Stimulated activated naive CD4-positive, alpha-beta T cell treated with Interleukin-2 at 50 U/mL for 16 hours (primary cell): ENCODE data around the gene PDZD2.
"Not testable (repeated sequence)": the region's sequence is repeated elsewhere in the genome, so short reads cannot be mapped to it uniquely, and the experiment has no call there.

Experiments used
- DNase-seq: peaks from one replicate; lab custom pipeline; 2025; lab: John Stamatoyannopoulos, UW

PDZD2 gene

GRCh38 chr5:32076699-32077695 is 438.1 kb downstream of the PDZD2 start:
- no peak for DNase-seq

- DNase-seq: not testable (repeated sequence)
Observed at GRCh38 chr5:32078855-32079254, 439.9 kb downstream of the PDZD2 start.

GRCh38 chr5:32080565-32080964 is 441.6 kb downstream of the PDZD2 start:
- DNase-seq: not testable (repeated sequence)

- no peak for DNase-seq
Observed at GRCh38 chr5:32082701-32083100, 443.8 kb downstream of the PDZD2 start.

GRCh38 chr5:32083981-32084430 is 445.1 kb downstream of the PDZD2 start:
- DNase-seq: no peak

GRCh38 chr5:32087086-32088082 is 448.5 kb downstream of the PDZD2 start:
- DNase-seq: no peak

GRCh38 chr5:32088214-32088613 is 449.3 kb downstream of the PDZD2 start:
- no peak for DNase-seq

GRCh38 chr5:32089146-32090000 is 450.4 kb downstream of the PDZD2 start:
- no peak for DNase-seq

GRCh38 chr5:32090026-32090754 is 451.3 kb downstream of the PDZD2 start:
- DNase-seq: no peak

GRCh38 chr5:32090755-32091128 is 451.8 kb downstream of the PDZD2 start:
- DNase-seq: no peak

- DNase-seq: peak; percentile 45
Observed at GRCh38 chr5:32092938-32093812, 454.2 kb downstream of the PDZD2 start.

GRCh38 chr5:32094691-32095090 is 455.8 kb downstream of the PDZD2 start:
- no peak for DNase-seq

- no peak for DNase-seq
Observed at GRCh38 chr5:32095261-32095671, 456.3 kb downstream of the PDZD2 start.

- no peak for DNase-seq
Observed at GRCh38 chr5:32096891-32097595, 458.1 kb downstream of the PDZD2 start.

- no peak for DNase-seq
Observed at GRCh38 chr5:32098291-32098690, 459.4 kb downstream of the PDZD2 start.

GRCh38 chr5:32098890-32099310 is 460.0 kb downstream of the PDZD2 start:
- DNase-seq: no peak

- DNase-seq: no peak
Observed at GRCh38 chr5:32099486-32100035, 460.6 kb downstream of the PDZD2 start.

- no peak for DNase-seq
Observed at GRCh38 chr5:32100230-32100629, 461.3 kb downstream of the PDZD2 start.
